Calu3 (cell line): ENCODE results near the gene PRPF39. TPM values are rescaled to one million over a fixed set of nuclear protein-coding genes. Genes with fewer than 3 reads are reported as not detected.
"Not testable (repeated sequence)": the region's sequence is repeated elsewhere in the genome, so short reads cannot be mapped to it uniquely, and the experiment has no call there.

Experiments
- BruUV-seq: library from RNA; stranded (reverse); fragments of 400-500 nt; replicated peaks from 2 replicates; lab custom pipeline; 2021; lab: Mats Ljungman, UMichigan
- CTCF ChIA-PET: fragments of 300-600 bp; sonication (Branson Sonifier 250); formaldehyde crosslinking; loops from one replicate; lab custom pipeline; 2022; ENCODE audit warnings: antibody characterized with exemption; lab: Charles Lee
- DNase-seq: peaks from one replicate; pipeline ENCODE4 v3.0.0; 2022
- H3K27ac Mint-ChIP-seq: one replicate; pipeline ENCODE4 v1.8.0; 2022; ENCODE audit warnings: mixed read lengths; ENCODE audit not compliant: unreplicated experiment
- H3K27me3 Mint-ChIP-seq: one replicate; pipeline ENCODE4 v1.8.0; 2022; ENCODE audit warnings: mixed read lengths; ENCODE audit not compliant: unreplicated experiment
- H3K36me3 Mint-ChIP-seq: one replicate; pipeline ENCODE4 v1.8.0; 2022; ENCODE audit warnings: mild to moderate bottlenecking, moderate library complexity, mixed read lengths; ENCODE audit not compliant: insufficient read depth, unreplicated experiment
- H3K4me1 Mint-ChIP-seq: one replicate; pipeline ENCODE4 v1.8.0; 2022; ENCODE audit warnings: mild to moderate bottlenecking, low read depth, mixed read lengths; ENCODE audit not compliant: unreplicated experiment
- H3K4me3 Mint-ChIP-seq: one replicate; pipeline ENCODE4 v1.8.0; 2022; ENCODE audit warnings: mild to moderate bottlenecking, low read depth, moderate library complexity, mixed read lengths; ENCODE audit not compliant: unreplicated experiment
- H3K9me3 Mint-ChIP-seq: one replicate; pipeline ENCODE4 v1.8.0; 2022; ENCODE audit warnings: low read depth, mixed read lengths; ENCODE audit not compliant: unreplicated experiment
- intact Hi-C: fragments of 100-400 bp; cut with micrococcal nuclease; formaldehyde crosslinking; loops from one replicate; pipeline ENCODE4 v1.10.0; 2022; ENCODE audit not compliant: unreplicated experiment
- total RNA-seq: library from RNA; stranded (reverse); gene quantifications from 2 replicates; pipeline ENCODE4 v1.2.3, GENCODE V29; 2022
- TF ChIP-seq, protein P1 (sequence below): fragments of 200-600 bp; IDR thresholded peaks from one replicate; pipeline ENCODE4 v1.8.0; 2022; ENCODE audit warnings: antibody characterized with exemption; ENCODE audit not compliant: unreplicated experiment

The PRPF39 gene
- total RNA-seq, 1 experiment from 2014 or later = 34.2 TPM

DNA sequence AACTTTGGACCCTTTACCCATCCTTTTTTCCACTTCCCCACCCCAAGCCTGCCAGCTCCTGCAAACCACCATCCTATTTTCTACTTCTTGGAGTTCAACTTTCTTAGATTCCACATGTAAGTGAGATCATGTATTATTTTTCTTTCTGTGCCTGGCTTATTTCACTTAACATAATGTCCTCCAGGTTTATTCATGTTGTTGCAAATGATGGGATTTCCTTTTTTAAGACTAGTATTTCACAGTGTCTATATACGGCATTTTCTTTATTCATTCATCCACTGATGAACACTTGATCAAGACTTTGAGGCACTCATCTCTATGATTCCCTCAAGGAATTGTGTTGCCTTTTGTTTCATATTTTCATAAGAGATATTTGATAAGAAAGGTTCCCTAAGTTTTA, 5.6 kb upstream of the PRPF39 start:
- no TSS peak for BruUV-seq
- H3K4me1 Mint-ChIP-seq = peaks cover 13% of the 10 kb centered on the region
- intact Hi-C loops = no loop called here
- no peaks in the 10 kb centered on the region for H3K9me3 Mint-ChIP-seq
- no peaks in the 10 kb centered on the region for H3K27me3 Mint-ChIP-seq
- CTCF ChIA-PET = no interaction called here
- no peak for DNase-seq
- H3K4me3 Mint-ChIP-seq = no peak overlapping the region
- no peak overlapping the region for H3K27ac Mint-ChIP-seq
- TF ChIP-seq, protein P1, sequence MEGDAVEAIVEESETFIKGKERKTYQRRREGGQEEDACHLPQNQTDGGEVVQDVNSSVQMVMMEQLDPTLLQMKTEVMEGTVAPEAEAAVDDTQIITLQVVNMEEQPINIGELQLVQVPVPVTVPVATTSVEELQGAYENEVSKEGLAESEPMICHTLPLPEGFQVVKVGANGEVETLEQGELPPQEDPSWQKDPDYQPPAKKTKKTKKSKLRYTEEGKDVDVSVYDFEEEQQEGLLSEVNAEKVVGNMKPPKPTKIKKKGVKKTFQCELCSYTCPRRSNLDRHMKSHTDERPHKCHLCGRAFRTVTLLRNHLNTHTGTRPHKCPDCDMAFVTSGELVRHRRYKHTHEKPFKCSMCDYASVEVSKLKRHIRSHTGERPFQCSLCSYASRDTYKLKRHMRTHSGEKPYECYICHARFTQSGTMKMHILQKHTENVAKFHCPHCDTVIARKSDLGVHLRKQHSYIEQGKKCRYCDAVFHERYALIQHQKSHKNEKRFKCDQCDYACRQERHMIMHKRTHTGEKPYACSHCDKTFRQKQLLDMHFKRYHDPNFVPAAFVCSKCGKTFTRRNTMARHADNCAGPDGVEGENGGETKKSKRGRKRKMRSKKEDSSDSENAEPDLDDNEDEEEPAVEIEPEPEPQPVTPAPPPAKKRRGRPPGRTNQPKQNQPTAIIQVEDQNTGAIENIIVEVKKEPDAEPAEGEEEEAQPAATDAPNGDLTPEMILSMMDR = no peak
- no peaks in the 10 kb centered on the region for H3K36me3 Mint-ChIP-seq

DNA sequence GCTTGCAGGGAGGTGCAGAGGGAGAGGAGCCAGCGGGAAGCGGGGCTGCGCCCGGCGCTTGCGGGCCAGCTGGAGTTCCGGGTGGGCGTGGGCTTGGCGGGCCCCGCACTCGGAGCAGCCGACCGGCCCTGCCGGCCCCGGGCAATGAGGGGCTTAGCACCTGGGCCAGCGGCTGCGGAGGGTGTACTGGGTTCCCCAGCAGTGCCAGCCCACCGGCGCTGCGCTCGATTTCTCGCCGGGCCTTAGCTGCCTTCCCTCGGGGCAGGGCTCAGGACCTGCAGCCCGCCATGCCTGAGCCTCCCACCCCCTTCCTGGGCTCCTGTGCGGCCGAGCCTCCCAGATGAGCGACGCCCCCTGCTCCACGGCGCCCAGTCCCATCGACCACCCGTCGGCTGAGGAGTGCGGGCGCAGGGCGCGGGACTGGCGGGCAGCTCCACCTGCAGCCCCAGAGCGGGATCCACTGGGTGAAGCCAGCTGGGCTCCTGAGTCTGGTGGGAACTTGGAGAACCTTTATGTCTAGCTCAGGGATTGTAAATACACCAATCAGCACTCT, 3.4 kb upstream of the PRPF39 start:
- Mint-ChIP-seq H3K36me3 (peaks cover 18% of the 10 kb centered on the region), H3K4me1 (peaks cover 17% of the 10 kb centered on the region)
- H3K27ac Mint-ChIP-seq, H3K4me3 Mint-ChIP-seq, H3K9me3 Mint-ChIP-seq, CTCF ChIA-PET, DNase-seq, H3K27me3 Mint-ChIP-seq, BruUV-seq: not testable (repeated sequence)
- intact Hi-C loops = loop anchor here (10.0 kb wide), 1 partner anchor 166 kb away; no protein-coding TSS in a partner anchor

DNA sequence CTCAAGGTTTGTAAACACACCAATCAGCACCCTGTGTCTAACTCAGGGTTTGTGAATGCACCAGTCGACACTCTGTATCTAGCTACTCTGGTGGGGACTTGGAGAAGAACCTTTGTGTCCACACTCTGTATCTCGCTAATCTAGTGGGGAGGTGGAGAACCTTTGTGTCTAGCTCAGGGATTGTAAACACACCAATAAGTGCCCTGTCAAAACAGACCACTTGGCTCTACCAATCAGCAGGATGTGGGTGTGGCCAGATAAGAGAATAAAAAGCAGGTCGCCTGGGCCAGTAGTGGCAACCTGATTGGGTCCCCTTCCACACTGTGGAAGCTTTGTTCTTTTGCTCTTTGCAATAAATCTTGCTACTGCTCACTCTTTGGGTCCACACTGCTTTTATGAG, 2.8 kb upstream of the PRPF39 start:
- H3K9me3 Mint-ChIP-seq, BruUV-seq, H3K27ac Mint-ChIP-seq, DNase-seq, H3K4me3 Mint-ChIP-seq, H3K27me3 Mint-ChIP-seq: not testable (repeated sequence)
- Mint-ChIP-seq H3K36me3 (peaks cover 18% of the 10 kb centered on the region), H3K4me1 (peaks cover 19% of the 10 kb centered on the region)
- CTCF ChIA-PET = interaction anchor here (0.6 kb wide), 1 partner anchor 46 kb away, joined by 5 read pairs; no protein-coding TSS in a partner anchor
- intact Hi-C loops = loop anchor here (10.0 kb wide), 1 partner anchor 166 kb away; no protein-coding TSS in a partner anchor

DNA sequence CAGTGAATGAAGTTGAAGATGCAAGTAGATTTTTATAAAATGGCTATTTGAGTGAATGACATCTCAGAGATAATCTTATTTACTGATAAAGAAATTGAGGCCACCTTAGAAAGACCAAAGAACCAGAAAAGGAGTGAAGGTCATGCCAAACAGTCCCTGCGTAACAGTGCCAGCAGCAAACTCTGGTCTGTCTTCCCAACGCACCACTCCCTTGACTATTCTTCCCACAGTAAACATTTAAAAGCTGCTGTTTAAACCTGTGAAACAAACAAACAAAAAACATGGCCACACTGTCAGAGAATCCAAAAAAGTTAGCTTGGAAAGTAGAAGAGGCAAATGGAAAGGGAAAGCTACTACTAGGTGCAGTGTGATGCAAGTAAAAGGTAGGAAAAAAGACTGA, 1.5 kb upstream of the PRPF39 start:
- H3K27ac Mint-ChIP-seq = no peak overlapping the region
- DNase-seq = no peak
- no TSS peak for BruUV-seq
- peaks cover 18% of the 10 kb centered on the region for H3K36me3 Mint-ChIP-seq
- TF ChIP-seq, protein P1 = no peak
- no peaks in the 10 kb centered on the region for H3K27me3 Mint-ChIP-seq
- no peak overlapping the region for H3K4me3 Mint-ChIP-seq
- CTCF ChIA-PET = no interaction called here
- H3K9me3 Mint-ChIP-seq = no peaks in the 10 kb centered on the region
- H3K4me1 Mint-ChIP-seq = peaks cover 25% of the 10 kb centered on the region
- intact Hi-C loops = loop anchor here (10.0 kb wide), 1 partner anchor 168 kb away; no protein-coding TSS in a partner anchor

DNA sequence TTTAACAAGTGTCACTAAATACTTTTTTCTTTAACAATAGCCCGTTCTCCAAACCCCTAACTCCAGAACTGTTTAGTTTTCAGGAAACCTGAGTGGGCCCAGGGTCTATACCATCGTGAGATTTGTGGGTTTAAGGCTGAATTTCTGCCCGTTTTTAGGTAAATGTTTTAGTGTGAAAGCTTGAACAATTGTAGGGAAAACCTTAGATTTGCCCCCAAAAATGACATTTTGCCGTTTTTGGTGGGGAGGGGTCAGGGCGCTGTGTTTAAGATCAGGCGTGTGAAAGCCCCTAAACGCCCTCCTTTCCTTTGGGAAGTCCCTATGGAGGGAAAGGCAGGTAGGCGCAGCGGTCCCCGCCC, 320 bp upstream of the PRPF39 start:
- no TSS peak for BruUV-seq
- peak overlapping the region; percentile 87 for H3K27ac Mint-ChIP-seq
- H3K9me3 Mint-ChIP-seq = no peaks in the 10 kb centered on the region
- peak overlapping the region; percentile 96 for H3K4me3 Mint-ChIP-seq
- intact Hi-C loops = loop anchor here (1.0 to 10.0 kb wide), 2 partner anchors 11 to 169 kb away; no protein-coding TSS in a partner anchor
- peaks cover 18% of the 10 kb centered on the region for H3K36me3 Mint-ChIP-seq
- no peak for DNase-seq
- H3K27me3 Mint-ChIP-seq = no peaks in the 10 kb centered on the region
- peaks cover 34% of the 10 kb centered on the region for H3K4me1 Mint-ChIP-seq
- CTCF ChIA-PET = no interaction called here
- TF ChIP-seq, protein P1 = no peak
